ENCODE data around the gene PSD4.

DNA sequence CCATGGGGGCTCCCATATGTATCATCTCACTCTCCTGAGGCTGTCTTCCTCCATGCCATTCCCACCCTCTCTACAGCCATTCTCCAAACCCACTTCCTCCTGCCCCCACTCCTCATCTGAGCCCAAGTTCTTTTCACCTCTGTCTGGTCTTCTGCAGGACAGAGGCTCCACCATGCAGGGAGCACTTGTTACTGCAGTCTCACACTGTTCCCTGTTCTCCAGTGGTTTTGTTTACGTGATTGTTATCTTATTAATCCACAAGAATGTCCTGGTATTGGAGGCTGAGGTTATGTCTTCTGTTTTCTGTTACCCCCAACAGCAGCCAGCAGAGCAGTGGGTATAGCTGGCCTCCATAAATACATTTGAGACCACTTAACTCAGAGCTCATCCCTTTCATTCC, 53.5 kb downstream of the PSD4 start:
- TF ChIP-seq CTCF (IDR thresholded peaks at IDR 0.05 in 8 of 11, conservative IDR thresholded peaks at IDR 0.05 in 3 of 11) = no peak
- no peak for TF ChIP-seq POLR2A (IDR thresholded peaks at IDR 0.05)
- no peak for TF ChIP-seq POLR2AphosphoS5 (IDR thresholded peaks at IDR 0.05)
